Left ventricle myocardium inferior (tissue), 1 donor: ENCODE data around the gene LDLRAD3. TPM values are rescaled to one million over a fixed set of nuclear protein-coding genes. Genes with fewer than 3 reads are reported as not detected.

Source experiments
- DNase-seq: peaks from one replicate; pipeline ENCODE4 v3.0.0-alpha.2; 2020
- H3K27ac ChIP-seq: fragments of 200-600 bp; replicated peaks from 2 replicates; pipeline ENCODE4 v1.8.0; 2021
- H3K27me3 ChIP-seq: fragments of 200-600 bp; 2 replicates; pipeline ENCODE4 v1.8.0; 2021; ENCODE audit warnings: low read depth
- H3K36me3 ChIP-seq: fragments of 200-600 bp; 2 replicates; pipeline ENCODE4 v1.8.0; 2021
- H3K4me1 ChIP-seq: fragments of 200-600 bp; 2 replicates; pipeline ENCODE4 v1.8.0; 2021
- H3K4me3 ChIP-seq: fragments of 200-600 bp; 2 replicates; pipeline ENCODE4 v1.8.0; 2021; ENCODE audit warnings: mild to moderate bottlenecking, moderate library complexity
- H3K9me3 ChIP-seq: fragments of 200-600 bp; replicated peaks from 2 replicates; pipeline ENCODE4 v1.8.0; 2021
- intact Hi-C: fragments of 100-400 bp; cut with micrococcal nuclease; formaldehyde crosslinking; loops from one replicate; pipeline ENCODE4 v1.11.0; 2022
- total RNA-seq: library from RNA; stranded (reverse); fragmentation: NEBNext Ultra II Directional; extraction: Animal tissue kit (Norgen Biotek cat#: 25700); gene quantifications from one replicate; pipeline ENCODE4 v1.2.1, GENCODE V29; 2021
- TF ChIP-seq, protein P1 (sequence below): fragments of 200-600 bp; IDR thresholded peaks from 2 replicates; pipeline ENCODE4 v1.8.0; 2021; ENCODE audit warnings: antibody characterized with exemption, mild to moderate bottlenecking, borderline replicate concordance
- donor health status: DM: no; HTN: yes; CAD: no; lungs with severe emphysema.

LDLRAD3 gene
- total RNA-seq, 1 donor from 2014 or later = 1.0 TPM

DNA sequence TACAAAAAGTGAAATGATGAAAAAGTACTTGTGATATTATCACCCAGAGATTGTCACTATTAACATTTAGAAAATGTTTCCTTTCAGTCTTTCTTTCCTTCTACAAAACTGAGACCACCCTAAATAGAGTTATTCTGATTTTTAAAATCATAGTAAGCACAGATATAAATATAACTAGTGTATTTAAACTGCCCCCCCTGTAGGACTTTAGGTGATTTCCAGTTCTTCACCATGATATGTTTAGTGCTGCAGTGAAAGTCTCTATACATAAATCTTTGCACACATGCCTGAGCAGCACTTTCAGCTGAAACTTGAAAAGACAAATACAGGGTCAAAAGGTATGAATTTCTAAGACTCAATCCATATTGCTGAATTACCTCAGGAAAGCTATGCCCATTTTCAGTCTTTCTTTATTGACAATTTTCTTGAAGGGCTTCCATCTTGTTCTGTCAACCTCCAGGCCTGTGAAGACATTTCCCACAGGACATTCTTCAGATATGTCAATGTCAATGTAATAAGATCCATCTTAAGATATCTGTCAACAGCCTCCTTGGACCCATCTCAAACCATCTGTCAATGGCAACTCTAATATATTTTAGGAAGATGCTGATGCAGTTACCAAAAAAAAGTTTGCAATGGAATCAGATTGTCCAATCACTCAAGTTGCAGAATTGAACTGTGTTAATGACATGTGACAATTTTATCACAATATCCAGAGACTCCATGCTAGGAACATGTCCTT, 30.8 kb upstream of the LDLRAD3 start:
- peaks cover 8% of the 10 kb centered on the region for H3K27me3 ChIP-seq
- no peak overlapping the region for H3K27ac ChIP-seq
- no peaks in the 10 kb centered on the region for H3K36me3 ChIP-seq
- TF ChIP-seq, protein P1, sequence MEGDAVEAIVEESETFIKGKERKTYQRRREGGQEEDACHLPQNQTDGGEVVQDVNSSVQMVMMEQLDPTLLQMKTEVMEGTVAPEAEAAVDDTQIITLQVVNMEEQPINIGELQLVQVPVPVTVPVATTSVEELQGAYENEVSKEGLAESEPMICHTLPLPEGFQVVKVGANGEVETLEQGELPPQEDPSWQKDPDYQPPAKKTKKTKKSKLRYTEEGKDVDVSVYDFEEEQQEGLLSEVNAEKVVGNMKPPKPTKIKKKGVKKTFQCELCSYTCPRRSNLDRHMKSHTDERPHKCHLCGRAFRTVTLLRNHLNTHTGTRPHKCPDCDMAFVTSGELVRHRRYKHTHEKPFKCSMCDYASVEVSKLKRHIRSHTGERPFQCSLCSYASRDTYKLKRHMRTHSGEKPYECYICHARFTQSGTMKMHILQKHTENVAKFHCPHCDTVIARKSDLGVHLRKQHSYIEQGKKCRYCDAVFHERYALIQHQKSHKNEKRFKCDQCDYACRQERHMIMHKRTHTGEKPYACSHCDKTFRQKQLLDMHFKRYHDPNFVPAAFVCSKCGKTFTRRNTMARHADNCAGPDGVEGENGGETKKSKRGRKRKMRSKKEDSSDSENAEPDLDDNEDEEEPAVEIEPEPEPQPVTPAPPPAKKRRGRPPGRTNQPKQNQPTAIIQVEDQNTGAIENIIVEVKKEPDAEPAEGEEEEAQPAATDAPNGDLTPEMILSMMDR = no peak
- no peaks in the 10 kb centered on the region for H3K9me3 ChIP-seq
- intact Hi-C loops = no loop called here
- H3K4me1 ChIP-seq = no peaks in the 10 kb centered on the region
- no peak for DNase-seq
- no peak overlapping the region for H3K4me3 ChIP-seq

DNA sequence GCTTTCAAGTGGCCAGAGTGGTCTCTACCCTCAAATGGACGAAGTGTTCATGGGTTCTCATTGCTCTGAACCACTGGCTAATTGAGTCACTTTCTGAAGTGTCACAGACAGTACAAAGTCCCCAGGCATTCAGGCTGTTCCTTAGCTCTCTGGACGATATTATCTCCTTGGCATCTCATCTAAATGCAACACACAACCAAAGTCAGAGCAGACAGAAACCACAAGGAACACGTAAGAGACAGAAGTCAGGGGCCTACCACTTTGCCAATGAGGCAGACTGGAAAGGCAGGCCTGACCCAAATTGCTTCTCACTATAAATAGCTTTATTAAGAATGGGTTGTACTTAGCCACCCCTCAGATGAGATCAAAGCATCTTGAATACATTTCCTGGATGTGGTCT, 29.0 kb upstream of the LDLRAD3 start:
- TF ChIP-seq, protein P1 = no peak
- Histone ChIP-seq H3K36me3 (no peaks in the 10 kb centered on the region), H3K27me3 (peaks cover 26% of the 10 kb centered on the region), H3K4me3 (no peak overlapping the region), H3K27ac (no peak overlapping the region), H3K9me3 (no peaks in the 10 kb centered on the region), H3K4me1 (no peaks in the 10 kb centered on the region)
- intact Hi-C loops = no loop called here
- no peak for DNase-seq

DNA sequence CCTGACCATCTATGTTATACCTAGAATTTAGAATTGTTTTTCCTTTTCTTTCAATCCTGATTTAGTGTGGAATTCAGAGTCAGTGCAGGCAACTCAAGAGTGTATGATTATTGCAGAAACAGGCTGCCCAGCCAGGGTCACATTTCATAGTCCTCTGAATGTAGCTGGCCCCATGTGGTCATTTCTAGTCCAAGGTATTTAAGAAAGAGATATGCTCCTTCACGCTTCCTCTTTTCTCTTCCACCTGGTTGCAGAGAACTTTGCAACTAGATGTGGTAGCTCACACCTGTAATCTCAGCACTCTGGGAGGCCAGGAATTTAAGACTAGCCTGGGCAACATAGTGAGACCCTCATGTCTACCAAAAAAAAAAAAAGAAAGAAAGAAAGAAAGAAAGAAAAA, 27.6 kb upstream of the LDLRAD3 start:
- Histone ChIP-seq H3K9me3 (no peaks in the 10 kb centered on the region), H3K36me3 (no peaks in the 10 kb centered on the region), H3K27ac (no peak overlapping the region), H3K4me1 (no peaks in the 10 kb centered on the region), H3K4me3 (no peak overlapping the region), H3K27me3 (peaks cover 32% of the 10 kb centered on the region)
- TF ChIP-seq, protein P1 = no peak
- intact Hi-C loops = no loop called here
- DNase-seq = no peak

GRCh38 chr11:35917676-35918075, 26.2 kb upstream of the LDLRAD3 start:
- no peak overlapping the region for H3K4me3 ChIP-seq
- no peak for DNase-seq
- H3K27me3 ChIP-seq = peaks cover 32% of the 10 kb centered on the region
- no peak overlapping the region for H3K27ac ChIP-seq
- H3K36me3 ChIP-seq = no peaks in the 10 kb centered on the region
- H3K9me3 ChIP-seq = no peaks in the 10 kb centered on the region
- TF ChIP-seq, protein P1 = no peak
- no peaks in the 10 kb centered on the region for H3K4me1 ChIP-seq
- intact Hi-C loops = no loop called here

GRCh38 chr11:35918716-35919115, 25.1 kb upstream of the LDLRAD3 start:
- H3K4me3 ChIP-seq = no peak overlapping the region
- H3K27ac ChIP-seq = no peak overlapping the region
- H3K4me1 ChIP-seq = no peaks in the 10 kb centered on the region
- no peaks in the 10 kb centered on the region for H3K9me3 ChIP-seq
- DNase-seq = no peak
- TF ChIP-seq, protein P1 = no peak
- no peaks in the 10 kb centered on the region for H3K36me3 ChIP-seq
- peaks cover 32% of the 10 kb centered on the region for H3K27me3 ChIP-seq
- intact Hi-C loops = no loop called here
